Measurements from ENCODE around the gene URM1.

DNA sequence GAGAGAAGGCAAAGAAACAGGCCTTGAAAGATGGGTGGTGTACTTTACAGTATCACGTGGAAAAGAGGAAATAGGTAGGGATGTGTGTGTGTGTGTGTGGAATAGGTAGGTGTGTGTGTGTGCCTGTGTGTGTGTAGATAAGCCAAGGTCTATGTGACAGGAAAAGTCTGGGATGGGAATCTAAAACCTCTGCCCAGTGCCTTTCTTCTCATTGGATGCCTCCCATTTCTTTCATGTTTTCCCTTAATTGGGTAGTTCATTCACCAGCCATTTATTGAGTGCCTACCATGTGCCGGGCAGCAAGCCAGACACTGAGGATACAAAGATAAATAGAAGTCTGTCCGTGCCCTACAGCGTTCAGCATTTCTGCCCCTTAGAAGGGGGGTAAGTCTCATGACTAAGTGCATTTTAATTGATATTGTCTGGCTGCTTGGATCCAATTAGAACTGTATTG, 1.0 kb downstream of the URM1 start:
- TF ChIP-seq, protein P1, sequence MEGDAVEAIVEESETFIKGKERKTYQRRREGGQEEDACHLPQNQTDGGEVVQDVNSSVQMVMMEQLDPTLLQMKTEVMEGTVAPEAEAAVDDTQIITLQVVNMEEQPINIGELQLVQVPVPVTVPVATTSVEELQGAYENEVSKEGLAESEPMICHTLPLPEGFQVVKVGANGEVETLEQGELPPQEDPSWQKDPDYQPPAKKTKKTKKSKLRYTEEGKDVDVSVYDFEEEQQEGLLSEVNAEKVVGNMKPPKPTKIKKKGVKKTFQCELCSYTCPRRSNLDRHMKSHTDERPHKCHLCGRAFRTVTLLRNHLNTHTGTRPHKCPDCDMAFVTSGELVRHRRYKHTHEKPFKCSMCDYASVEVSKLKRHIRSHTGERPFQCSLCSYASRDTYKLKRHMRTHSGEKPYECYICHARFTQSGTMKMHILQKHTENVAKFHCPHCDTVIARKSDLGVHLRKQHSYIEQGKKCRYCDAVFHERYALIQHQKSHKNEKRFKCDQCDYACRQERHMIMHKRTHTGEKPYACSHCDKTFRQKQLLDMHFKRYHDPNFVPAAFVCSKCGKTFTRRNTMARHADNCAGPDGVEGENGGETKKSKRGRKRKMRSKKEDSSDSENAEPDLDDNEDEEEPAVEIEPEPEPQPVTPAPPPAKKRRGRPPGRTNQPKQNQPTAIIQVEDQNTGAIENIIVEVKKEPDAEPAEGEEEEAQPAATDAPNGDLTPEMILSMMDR (IDR thresholded peaks at IDR 0.05): no peak
- no peak for TF ChIP-seq POLR2A (IDR thresholded peaks at IDR 0.05)
- no peak for TF ChIP-seq POLR2AphosphoS5 (IDR thresholded peaks at IDR 0.05)
- no peak for TF ChIP-seq EP300 (IDR thresholded peaks at IDR 0.05)

Data from sigmoid colon (tissue), 4 donors.